Activated naive CD4-positive, alpha-beta T cell treated with anti-CD3 and anti-CD28 coated beads, Interleukin-2, amount 50 U/mL, for 16 hours (primary cell): ENCODE results near the gene MYO7B.

ENCODE experiments used
- DNase-seq: peaks from one replicate; pipeline ENCODE4 v3.0.0-alpha.2; 2020

Gene MYO7B

GRCh38 chr2:127591221-127591923 lies 55.9 kb downstream of the MYO7B start:
- DNase-seq, result peak; percentile 75

DNA sequence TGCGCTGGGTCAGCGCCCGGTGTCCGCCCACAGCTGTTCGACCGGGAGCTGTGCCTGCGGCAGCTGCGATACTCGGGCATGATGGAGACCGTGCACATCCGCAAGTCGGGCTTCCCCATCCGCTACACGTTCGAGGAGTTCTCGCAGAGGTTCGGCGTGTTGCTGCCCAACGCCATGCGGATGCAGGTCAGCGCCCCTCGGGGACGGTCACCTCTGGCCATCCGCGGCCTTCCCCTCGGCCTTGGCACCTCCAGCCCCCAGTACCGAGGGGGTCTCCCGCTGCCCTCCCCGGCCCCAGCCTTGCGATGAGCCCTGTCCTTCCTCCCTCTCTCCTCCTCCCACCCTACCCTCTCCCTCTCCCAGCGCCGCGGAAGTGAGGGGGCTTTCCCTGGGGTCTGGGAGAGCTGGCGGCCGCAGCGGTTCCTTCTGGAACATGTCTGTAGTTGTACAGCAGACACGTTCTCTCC lies 57.3 kb downstream of the MYO7B start:
- DNase-seq, result no peak

DNA sequence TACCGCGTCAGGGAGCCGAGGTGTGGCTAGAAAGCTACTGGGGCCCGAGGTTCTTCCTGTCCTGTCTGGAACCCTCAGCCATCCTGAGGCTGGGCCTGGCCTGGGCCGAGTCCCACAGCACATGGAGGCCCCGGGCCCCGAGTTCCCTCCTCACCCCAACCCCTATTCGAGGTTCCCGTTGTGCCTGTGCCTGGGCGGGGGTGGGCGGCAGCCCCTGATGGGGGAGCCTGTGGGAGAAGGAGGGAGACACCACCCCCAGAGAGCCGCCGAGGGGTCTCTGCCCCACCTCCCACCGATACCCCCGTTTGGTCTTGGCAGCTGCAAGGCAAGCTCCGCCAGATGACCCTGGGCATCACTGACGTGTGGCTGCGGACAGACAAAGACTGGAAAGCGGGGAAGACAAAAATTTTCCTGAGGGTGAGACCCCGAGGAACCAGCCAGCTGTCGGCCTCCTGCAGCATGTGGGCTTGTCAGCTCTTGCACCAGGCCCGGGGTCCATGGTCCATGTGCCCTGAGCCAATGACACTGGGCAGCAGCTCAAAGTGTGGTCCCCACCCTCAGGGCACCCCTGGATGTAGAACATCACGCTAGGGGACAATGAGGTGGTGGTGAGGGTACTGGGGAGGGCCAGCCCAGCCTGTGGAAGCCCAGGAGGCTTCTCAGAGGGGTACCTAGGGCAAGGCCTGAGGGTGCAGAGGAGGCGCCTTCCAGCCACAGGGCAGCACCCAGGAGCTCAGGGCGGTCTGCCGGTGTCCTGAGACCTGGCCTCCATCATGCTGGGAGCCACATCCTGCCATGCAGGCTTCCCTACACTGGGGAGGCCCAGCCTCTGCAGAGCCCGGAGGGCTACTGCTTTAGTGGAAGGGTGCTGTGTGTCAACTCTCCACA lies 58.0 kb downstream of the MYO7B start:
- no peak for DNase-seq

GRCh38 chr2:127594116-127594591 lies 58.7 kb downstream of the MYO7B start:
- no peak for DNase-seq

DNA sequence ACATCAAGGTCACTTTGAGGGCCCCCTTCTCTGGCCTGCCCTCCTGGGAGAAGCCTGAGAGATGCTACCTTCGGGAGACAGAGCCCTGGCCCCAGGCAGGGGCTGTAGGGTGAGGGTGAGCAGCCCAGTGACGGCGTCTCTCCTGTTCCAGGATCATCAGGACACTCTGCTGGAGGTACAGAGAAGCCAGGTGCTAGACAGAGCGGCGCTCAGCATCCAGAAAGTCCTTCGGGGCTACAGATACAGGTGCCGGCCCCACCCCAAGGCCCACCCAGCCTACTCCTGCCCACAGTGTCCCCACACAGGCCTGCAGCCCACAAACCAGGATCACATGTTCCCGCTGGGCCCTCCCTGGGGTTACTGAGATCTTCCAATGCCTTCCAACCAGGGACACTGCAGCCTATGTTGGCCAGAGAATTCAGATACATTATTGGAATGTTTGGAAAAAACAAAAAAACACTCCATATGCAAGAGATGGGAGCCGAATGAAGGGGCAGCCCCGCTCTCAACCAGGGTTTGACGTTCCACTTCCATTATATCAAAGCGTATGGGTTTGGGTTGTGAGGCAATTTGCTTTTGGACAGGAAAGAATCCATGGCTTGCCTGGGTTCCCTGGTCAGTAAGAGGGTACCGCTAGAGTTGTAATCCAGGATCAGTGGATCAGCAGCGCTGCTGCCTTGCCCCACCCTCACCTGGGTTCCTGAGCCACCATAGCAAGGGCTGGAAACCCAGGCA lies 61.0 kb downstream of the MYO7B start:
- no peak for DNase-seq

DNA sequence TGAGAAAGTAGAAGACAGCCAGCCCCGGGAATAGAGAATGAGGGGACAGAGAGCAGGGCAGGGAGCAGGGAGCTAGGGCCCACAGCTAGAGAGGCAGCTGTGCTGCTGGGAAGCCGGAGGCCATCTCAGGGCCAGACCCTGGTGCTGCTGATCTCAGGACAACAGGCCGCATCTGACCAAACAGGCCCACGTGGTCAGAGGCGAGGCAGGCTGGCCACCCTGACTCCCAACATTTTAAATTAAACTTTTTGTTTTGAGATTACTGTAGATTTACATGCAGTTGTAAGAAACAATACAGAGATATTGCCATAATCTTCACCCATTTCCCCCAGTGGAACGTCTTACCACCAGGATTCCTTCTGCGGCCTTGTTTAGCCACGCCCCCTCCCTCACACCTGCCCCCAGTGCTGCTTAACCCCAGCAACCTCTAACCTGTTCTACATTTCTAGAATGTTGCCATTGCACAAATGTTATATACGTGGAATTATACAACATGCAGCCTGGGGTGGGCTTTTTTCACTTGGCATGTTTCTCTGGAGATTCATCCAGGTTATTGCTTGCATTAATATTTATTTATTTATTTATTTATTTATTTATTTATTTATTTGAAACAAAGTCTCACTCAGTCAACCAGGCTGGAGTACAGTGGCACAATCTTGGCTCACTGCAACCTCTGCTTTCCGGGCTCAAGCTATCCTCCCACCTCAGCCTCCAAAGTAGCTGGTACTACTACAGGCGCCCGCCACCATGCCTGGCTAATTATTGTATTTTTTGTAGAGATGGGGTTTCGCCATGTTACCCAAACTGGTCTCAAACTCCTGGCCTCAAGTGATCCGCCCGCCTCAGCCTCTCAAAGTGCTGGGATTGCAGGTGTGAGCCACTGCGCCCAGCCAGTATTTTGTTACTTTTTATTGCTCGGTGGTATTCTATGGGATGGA lies 61.8 kb downstream of the MYO7B start:
- DNase-seq, result no peak

GRCh38 chr2:127597984-127598380 lies 62.5 kb downstream of the MYO7B start:
- no peak for DNase-seq

- DNase-seq, result no peak
Observed at GRCh38 chr2:127598711-127599110, 63.2 kb downstream of the MYO7B start.

DNA sequence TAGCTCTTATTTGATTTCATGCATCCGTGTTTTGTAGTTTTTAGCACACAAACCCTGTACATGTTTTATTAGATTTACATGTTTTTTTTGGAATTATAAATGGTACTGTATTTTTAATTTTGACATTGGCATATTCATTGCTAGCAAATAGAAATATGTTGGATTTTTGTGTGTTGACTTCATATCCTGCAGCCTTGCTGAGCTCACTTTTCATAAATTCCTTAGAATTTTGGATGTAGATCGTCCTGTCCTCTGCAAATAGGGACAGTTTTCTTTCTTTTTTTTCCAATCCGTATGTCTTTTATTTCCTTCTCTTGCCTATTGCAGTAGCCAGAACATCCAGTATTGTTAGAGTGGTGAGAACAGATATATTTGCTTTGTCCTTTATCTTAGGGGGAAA lies 63.7 kb downstream of the MYO7B start:
- no peak for DNase-seq

DNA sequence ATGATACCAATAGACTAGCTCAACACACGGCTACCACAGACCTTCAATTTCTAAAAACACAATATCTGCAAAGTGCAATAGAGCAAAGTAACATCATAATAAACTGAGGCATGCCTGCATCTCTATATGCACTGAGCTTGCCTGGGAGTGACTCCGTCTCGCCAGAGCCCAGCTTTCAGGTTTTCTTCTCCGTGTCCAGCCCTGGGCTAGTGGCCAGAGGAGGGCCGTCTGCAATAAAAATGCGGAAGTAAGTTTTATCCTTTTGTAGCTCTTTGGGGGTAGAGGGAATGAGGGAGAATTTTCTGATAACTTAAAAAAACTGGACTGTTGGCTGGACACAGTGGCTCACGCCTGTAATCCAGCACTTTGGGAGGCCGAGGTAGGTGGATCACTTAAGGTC lies 69.5 kb downstream of the MYO7B start:
- no peak for DNase-seq

DNA sequence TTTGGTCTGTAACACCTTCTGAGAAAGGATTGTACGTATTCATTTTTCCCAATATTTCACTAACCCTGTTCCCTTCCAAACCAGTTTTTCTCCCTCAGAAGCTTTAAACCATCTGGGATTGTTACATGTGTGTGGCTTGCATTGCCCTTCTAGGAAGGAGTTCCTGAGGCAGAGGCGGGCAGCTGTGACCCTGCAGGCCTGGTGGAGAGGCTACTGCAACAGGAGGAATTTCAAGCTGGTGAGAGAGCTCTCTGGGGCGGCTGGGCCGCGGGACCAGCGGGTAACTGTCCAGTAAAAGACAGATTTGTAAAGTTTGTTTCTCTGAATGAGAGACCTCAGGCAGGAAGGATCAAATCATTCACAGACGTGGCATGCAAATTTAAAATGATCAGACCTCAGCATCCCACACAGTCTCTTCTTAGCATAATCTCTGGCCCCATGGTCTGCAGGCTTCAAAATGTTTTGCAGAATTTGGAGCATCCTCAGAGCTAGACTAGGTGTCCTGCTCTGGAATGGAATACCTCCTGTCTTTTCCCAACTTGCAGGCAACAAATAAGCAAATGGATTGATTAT lies 70.3 kb downstream of the MYO7B start:
- DNase-seq, result no peak

- DNase-seq, result no peak
Observed at GRCh38 chr2:127606625-127607398, 71.3 kb downstream of the MYO7B start.

GRCh38 chr2:127607399-127607908 lies 72.0 kb downstream of the MYO7B start:
- no peak for DNase-seq

- no peak for DNase-seq
Observed at GRCh38 chr2:127608061-127609030, 72.9 kb downstream of the MYO7B start.

DNA sequence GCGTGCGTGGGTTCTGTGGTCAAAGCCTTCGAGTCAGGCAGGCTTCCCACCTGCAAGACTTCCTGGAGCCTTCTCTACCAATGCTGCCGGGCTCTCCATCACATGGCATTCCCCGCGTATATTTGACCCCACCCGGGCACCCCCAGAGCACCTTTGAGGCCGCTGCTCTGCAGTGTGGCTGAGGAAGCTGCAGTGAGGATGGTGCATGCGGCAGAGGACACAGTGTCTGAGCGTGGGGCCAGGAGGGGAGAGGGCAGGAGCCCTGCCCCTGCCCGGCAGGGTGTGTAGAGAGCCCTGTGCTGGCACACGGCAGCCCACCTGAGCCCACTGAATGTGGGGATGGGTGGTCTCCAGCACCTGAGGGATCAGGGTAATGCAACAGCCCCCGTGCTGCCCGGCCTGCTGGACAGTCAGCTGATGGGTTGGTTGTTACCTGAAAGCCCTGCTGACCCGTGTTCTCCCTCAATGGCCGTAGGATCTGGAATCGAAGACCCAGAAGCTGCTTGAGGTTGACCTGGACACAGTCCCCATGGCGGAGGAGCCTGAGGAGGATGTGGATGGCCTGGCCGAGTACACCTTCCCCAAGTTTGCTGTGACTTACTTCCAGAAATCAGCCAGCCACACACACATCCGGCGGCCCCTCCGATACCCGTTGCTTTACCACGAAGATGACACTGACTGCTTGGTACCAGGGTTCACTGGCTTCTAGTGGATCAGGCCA lies 73.7 kb downstream of the MYO7B start:
- DNase-seq, result no peak

DNA sequence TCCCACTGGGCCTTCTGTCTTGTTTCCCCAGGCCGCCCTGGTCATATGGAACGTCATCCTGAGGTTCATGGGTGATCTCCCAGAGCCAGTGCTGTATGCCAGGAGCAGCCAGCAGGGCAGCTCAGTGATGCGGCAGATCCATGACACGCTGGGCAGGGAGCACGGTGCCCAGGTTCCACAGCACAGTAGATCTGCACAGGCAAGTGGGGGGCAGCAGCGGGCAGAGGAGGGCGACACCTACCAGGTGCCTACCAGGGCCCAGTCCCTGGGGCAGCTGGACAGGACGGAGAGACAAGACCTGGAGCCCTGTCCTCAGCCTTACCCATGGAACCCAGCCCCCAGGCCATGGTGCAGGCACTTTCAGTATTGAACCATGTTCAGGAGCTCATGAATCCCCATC lies 74.3 kb downstream of the MYO7B start:
- no peak for DNase-seq

DNA sequence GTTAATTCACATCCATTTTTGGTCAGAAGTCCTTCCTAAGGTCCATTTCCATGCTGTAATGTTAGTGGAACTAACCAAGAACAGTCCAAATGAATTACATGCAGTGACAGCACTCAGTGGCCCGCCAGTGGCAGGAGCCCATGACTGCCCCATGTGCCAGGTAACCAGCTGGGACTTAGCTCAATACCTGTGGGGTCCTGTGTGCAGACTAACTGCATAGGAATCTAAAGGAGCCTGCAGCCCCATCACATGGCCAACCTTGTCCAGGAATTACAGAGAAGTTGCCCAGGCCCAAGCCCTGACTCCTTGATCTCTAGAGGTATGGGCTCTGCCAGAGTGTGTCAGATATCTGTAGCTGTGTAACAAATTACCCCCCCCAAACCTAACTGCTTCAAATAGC lies 75.1 kb downstream of the MYO7B start:
- no peak for DNase-seq

- no peak for DNase-seq
Observed at GRCh38 chr2:127611076-127611925, 75.8 kb downstream of the MYO7B start.
